GM12891 (cell line): ENCODE measurements around the gene TEAD1.

Experiments used
- POLR2A ChIP-seq: IDR thresholded peaks from 2 replicates; pipeline ENCODE4 v1.6.1; 2011; ENCODE audit warnings: low read depth, low read length, control low read depth
- POLR2AphosphoS5 ChIP-seq: IDR thresholded peaks from 2 replicates; pipeline ENCODE4 v1.6.1; 2011; ENCODE audit warnings: low read depth, low read length, control low read depth

DNA sequence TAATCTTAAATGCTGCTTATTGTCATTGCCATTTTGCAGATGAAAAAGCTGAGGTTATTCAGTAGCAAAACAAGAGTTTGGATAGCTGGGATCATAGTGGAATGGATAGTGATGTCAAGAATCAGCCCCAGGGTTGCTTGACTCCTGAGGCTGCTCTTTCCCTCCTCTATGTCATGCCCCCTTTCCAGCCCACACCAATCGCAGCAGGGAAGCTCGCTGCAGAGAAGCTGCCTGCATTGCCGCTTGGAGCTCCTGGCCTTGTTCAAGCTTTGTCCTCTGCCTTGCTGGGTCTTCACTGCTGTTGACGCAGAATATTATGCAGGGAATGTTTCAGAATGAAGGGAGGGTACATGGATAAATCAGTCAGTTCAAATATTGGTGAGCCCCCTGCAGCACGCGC is 206.1 kb downstream of the TEAD1 start:
- TF ChIP-seq POLR2A (no peak), POLR2AphosphoS5 (no peak)
